ENCODE measurements around the gene NANS. TPM values are rescaled to one million over a fixed set of nuclear protein-coding genes. Genes with fewer than 3 reads are reported as not detected.

NANS gene
- total and polyA plus RNA-seq, 2 of the 8 experiments (the other 6 are each of a cell fraction or from before 2014, with no cell fraction given) = 56.5 to 67.3 TPM

GRCh38 chr9:98018347-98018746 is 38.2 kb upstream of the NANS start:
- no peak overlapping the region for H3K4me3 ChIP-seq (ENCODE audit: extremely low read depth in 1 of 4, insufficient read depth in 2 of 4, low read depth in 3 of 4, low read length in 4 of 4)
- no peak for FAIRE-seq
- no peak overlapping the region for H3K18ac ChIP-seq (ENCODE audit: extremely low read depth, low read length)
- no peak for TF ChIP-seq SP4 (IDR thresholded peaks at IDR 0.05; ENCODE audit: low read length)
- no peak for TF ChIP-seq SAP30 (IDR thresholded peaks at IDR 0.05; ENCODE audit: insufficient read depth, insufficient replicate concordance, low read length)
- TF ChIP-seq SIX5 (IDR thresholded peaks at IDR 0.05; ENCODE audit: low read depth, low read length) = no peak
- no peak overlapping the region for H4K5ac ChIP-seq (ENCODE audit: insufficient read length, low read depth, low read length)
- POLR2A ChIA-PET (ENCODE audit: partially characterized antibody) = no interaction called here
- peaks cover 2 to 28% (median 10%) of the 10 kb centered on the region in 4 experiments; a peak in 5 of 8 replicates for H3K36me3 ChIP-seq (ENCODE audit: control insufficient read depth in 2 of 4, insufficient read depth in 4 of 4, low read length in 3 of 4)
- CTCF ChIA-PET (ENCODE audit: partially characterized antibody) = interaction anchor here (1.9 kb wide), 1 partner anchor 17 kb away, joined by 7 read pairs; no protein-coding TSS in a partner anchor
- H3K14ac ChIP-seq (ENCODE audit: insufficient read length) = no peak overlapping the region
- no peak overlapping the region for H2BK5ac ChIP-seq (ENCODE audit: low read depth, low read length)
- H3K23me2 ChIP-seq (ENCODE audit: low read depth, low read length) = no peaks in the 10 kb centered on the region
- H4K91ac ChIP-seq (replicated peaks; ENCODE audit: insufficient read length, low read length) = no peak overlapping the region
- no peak overlapping the region for H2BK15ac ChIP-seq (ENCODE audit: low read length)
- no peak overlapping the region for H2BK120ac ChIP-seq (replicated peaks; ENCODE audit: low read depth, low read length)
- no peaks in the 10 kb centered on the region for H3K9me3 ChIP-seq (ENCODE audit: insufficient read depth in 2 of 2, low read depth in 1 of 2, low read length in 1 of 2)
- DNase-seq (ENCODE audit: low read depth in 1 of 2, low spot score in 2 of 2) = no peak
- no peak overlapping the region for H2AFZ ChIP-seq (ENCODE audit: low read length)
- no peak overlapping the region for H2AK5ac ChIP-seq (ENCODE audit: low read depth, low read length)
- no peak overlapping the region for H2BK12ac ChIP-seq (ENCODE audit: low read depth, low read length)
- H3K9ac ChIP-seq (replicated peaks in 1 of 4; ENCODE audit: extremely low read depth in 1 of 4, low read depth in 3 of 4, low read length in 3 of 4) = no peak overlapping the region
- H3K79me1 ChIP-seq (ENCODE audit: low read depth, low read length) = no peaks in the 10 kb centered on the region
- no peaks in the 10 kb centered on the region for H3K27me3 ChIP-seq (replicated peaks in 1 of 4; ENCODE audit: control insufficient read depth in 3 of 4, extremely low read depth in 1 of 4, insufficient read depth in 3 of 4, low read length in 3 of 4)
- H3K4me1 ChIP-seq (replicated peaks in 1 of 4; ENCODE audit: control insufficient read depth in 3 of 4, insufficient read depth in 4 of 4, low read length in 3 of 4) = no peaks in the 10 kb centered on the region
- no peak overlapping the region for H3K23ac ChIP-seq (ENCODE audit: insufficient read length)
- peaks cover 0 to 5% of the 10 kb centered on the region in 2 experiments for H4K20me1 ChIP-seq (replicated peaks in 1 of 2; ENCODE audit: control insufficient read depth in 1 of 2, insufficient read depth in 2 of 2, low read length in 2 of 2)
- no peak overlapping the region for H4K8ac ChIP-seq (ENCODE audit: extremely low read depth, insufficient read depth, low read length)
- H3K27ac ChIP-seq (ENCODE audit: low read depth, low read length) = no peak overlapping the region
- 91% methylated on average over 5 of the region's 5 CpGs; no CpG with 5 or more reads in 1 of the 2 experiments for WGBS, 2 experiments (ENCODE audit: extremely low coverage in 1 of 2, insufficient coverage in 1 of 2, insufficient read length in 1 of 2, insufficient replicate concordance in 2 of 2, low coverage in 1 of 2, low lambda C conversion rate in 2 of 2, missing lambda C conversion rate in 1 of 2)
- H3K4me2 ChIP-seq (ENCODE audit: insufficient read depth in 1 of 2, low read depth in 2 of 2, low read length in 2 of 2) = no peak overlapping the region
- no peak overlapping the region for H3K56ac ChIP-seq (replicated peaks; ENCODE audit: insufficient read length, low read depth, low read length)
- H3K79me2 ChIP-seq (ENCODE audit: control insufficient read depth in 1 of 2, insufficient read depth in 2 of 2, low read length in 2 of 2) = no peaks in the 10 kb centered on the region
- H3K4ac ChIP-seq (replicated peaks; ENCODE audit: insufficient read length, low read depth, low read length) = no peak overlapping the region
- H2BK20ac ChIP-seq (ENCODE audit: low read length) = no peak overlapping the region
